Neural progenitor cell (in vitro differentiated cells): Measurements from ENCODE around the gene GLI1. TPM values are rescaled to one million over a fixed set of nuclear protein-coding genes. Genes with fewer than 3 reads are reported as not detected.
"Not testable (repeated sequence)": the region's sequence is repeated elsewhere in the genome, so short reads cannot be mapped to it uniquely, and the experiment has no call there.

Experiments
- DNase-seq: peaks from one replicate; pipeline ENCODE4 v3.0.0-alpha.2; 2016; ENCODE audit warnings: low spot score
- H2AFZ ChIP-seq: fragments of 200-600 bp; sonication (generic); replicated peaks from 2 replicates; pipeline ENCODE4 v1.6.1; 2016; ENCODE audit warnings: antibody characterized with exemption
- H3F3A ChIP-seq: fragments of 200-600 bp; sonication (generic); 2 replicates; pipeline ENCODE4 v1.6.1; 2016; ENCODE audit warnings: antibody characterized with exemption, low read depth
- H3K27ac ChIP-seq: fragments of 200-600 bp; sonication (generic); 2 replicates; pipeline ENCODE4 v1.5.1; 2016; ENCODE audit warnings: mild to moderate bottlenecking
- H3K27me3 ChIP-seq: fragments of 200-600 bp; sonication (generic); 2 replicates; pipeline ENCODE4 v1.6.1; 2016; ENCODE audit warnings: mild to moderate bottlenecking, moderate library complexity
- H3K36me3 ChIP-seq: fragments of 200-600 bp; sonication (generic); 2 replicates; pipeline ENCODE4 v1.5.1; 2016
- H3K4me1 ChIP-seq: fragments of 200-600 bp; sonication (generic); 2 replicates; pipeline ENCODE4 v1.6.1; 2016; ENCODE audit warnings: mixed run types
- H3K4me2 ChIP-seq: fragments of 200-600 bp; sonication (generic); 2 replicates; pipeline ENCODE4 v1.6.1; 2016
- H3K4me3 ChIP-seq: fragments of 200-600 bp; sonication (generic); 2 replicates; pipeline ENCODE4 v1.5.1; 2016
- H3K79me2 ChIP-seq: fragments of 200-600 bp; sonication (generic); 2 replicates; pipeline ENCODE4 v1.6.1; 2016; ENCODE audit warnings: low read depth
- H3K9ac ChIP-seq: fragments of 200-600 bp; sonication (generic); 2 replicates; pipeline ENCODE4 v1.6.1; 2016
- H3K9me3 ChIP-seq: fragments of 200-600 bp; sonication (generic); 2 replicates; pipeline ENCODE4 v1.5.1; 2016; ENCODE audit warnings: low read depth
- H4K20me1 ChIP-seq: fragments of 200-600 bp; sonication (generic); 2 replicates; pipeline ENCODE4 v1.6.1; 2016; ENCODE audit warnings: low read depth
- H3K27ac Mint-ChIP-seq: 3 replicates; pipeline ENCODE4 v1.8.0; 2021; ENCODE audit warnings: mixed read lengths
- H3K27me3 Mint-ChIP-seq: 2 replicates; pipeline ENCODE4 v1.8.0; 2022; ENCODE audit warnings: low read depth, mild to moderate bottlenecking, inconsistent platforms, moderate library complexity, mixed read lengths; ENCODE audit not compliant: insufficient read depth
- H3K36me3 Mint-ChIP-seq: 3 replicates; pipeline ENCODE4 v1.8.0; 2021; ENCODE audit warnings: mixed read lengths
- H3K4me1 Mint-ChIP-seq: 3 replicates; pipeline ENCODE4 v1.8.0; 2021; ENCODE audit warnings: mixed read lengths
- H3K4me3 Mint-ChIP-seq: 3 replicates; pipeline ENCODE4 v1.8.0; 2021; ENCODE audit warnings: mild to moderate bottlenecking, moderate library complexity, mixed read lengths
- H3K9me3 Mint-ChIP-seq: 3 replicates; pipeline ENCODE4 v1.8.0; 2020; ENCODE audit warnings: mixed read lengths
- EZH2 ChIP-seq: fragments of 200-600 bp; sonication (generic); IDR thresholded peaks from 2 replicates; pipeline ENCODE4 v1.6.1; 2017; ENCODE audit warnings: antibody characterized with exemption, mild to moderate bottlenecking, moderate library complexity
- EZH2phosphoT487 ChIP-seq: fragments of 200-600 bp; sonication (generic); IDR thresholded peaks from 2 replicates; pipeline ENCODE4 v1.6.1; 2017; ENCODE audit warnings: antibody characterized with exemption
- total RNA-seq: library from RNA; depleted of rRNA; stranded (reverse); fragments of >200 nt; gene quantifications from 2 replicates; pipeline ENCODE4 v1.2.3, GENCODE V29; 2015; ENCODE audit warnings: low replicate concordance
- TF ChIP-seq, protein P1 (sequence below): fragments of 200-600 bp; sonication (generic); IDR thresholded peaks from 2 replicates; pipeline ENCODE4 v1.5.1; 2017; ENCODE audit warnings: antibody characterized with exemption, mild to moderate bottlenecking

Gene GLI1
- total RNA-seq, 1 donor from 2014 or later: 0.71 TPM

- Mint-ChIP-seq H3K36me3 (no peaks in the 10 kb centered on the region), H3K27ac (no peak overlapping the region), H3K27me3 (peaks cover 4% of the 10 kb centered on the region), H3K4me1 (peaks cover 6% of the 10 kb centered on the region), H3K4me3 (no peak overlapping the region), H3K9me3 (peaks cover 7% of the 10 kb centered on the region)
- H3K9me3 ChIP-seq: no peaks in the 10 kb centered on the region
- H3K9ac ChIP-seq: no peak overlapping the region
- no peak for DNase-seq
- no peak overlapping the region for H2AFZ ChIP-seq
- H3K36me3 ChIP-seq: no peaks in the 10 kb centered on the region
- no peaks in the 10 kb centered on the region for H3K79me2 ChIP-seq
- H4K20me1 ChIP-seq: no peaks in the 10 kb centered on the region
- no peaks in the 10 kb centered on the region for H3K27me3 ChIP-seq
- no peaks in the 10 kb centered on the region for H3F3A ChIP-seq
- H3K4me1 ChIP-seq: no peaks in the 10 kb centered on the region
- no peak for TF ChIP-seq EZH2
- TF ChIP-seq EZH2phosphoT487: no peak
- TF ChIP-seq, protein P1, sequence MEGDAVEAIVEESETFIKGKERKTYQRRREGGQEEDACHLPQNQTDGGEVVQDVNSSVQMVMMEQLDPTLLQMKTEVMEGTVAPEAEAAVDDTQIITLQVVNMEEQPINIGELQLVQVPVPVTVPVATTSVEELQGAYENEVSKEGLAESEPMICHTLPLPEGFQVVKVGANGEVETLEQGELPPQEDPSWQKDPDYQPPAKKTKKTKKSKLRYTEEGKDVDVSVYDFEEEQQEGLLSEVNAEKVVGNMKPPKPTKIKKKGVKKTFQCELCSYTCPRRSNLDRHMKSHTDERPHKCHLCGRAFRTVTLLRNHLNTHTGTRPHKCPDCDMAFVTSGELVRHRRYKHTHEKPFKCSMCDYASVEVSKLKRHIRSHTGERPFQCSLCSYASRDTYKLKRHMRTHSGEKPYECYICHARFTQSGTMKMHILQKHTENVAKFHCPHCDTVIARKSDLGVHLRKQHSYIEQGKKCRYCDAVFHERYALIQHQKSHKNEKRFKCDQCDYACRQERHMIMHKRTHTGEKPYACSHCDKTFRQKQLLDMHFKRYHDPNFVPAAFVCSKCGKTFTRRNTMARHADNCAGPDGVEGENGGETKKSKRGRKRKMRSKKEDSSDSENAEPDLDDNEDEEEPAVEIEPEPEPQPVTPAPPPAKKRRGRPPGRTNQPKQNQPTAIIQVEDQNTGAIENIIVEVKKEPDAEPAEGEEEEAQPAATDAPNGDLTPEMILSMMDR: no peak
- H3K4me2 ChIP-seq: no peak overlapping the region
- no peak overlapping the region for H3K4me3 ChIP-seq
- no peak overlapping the region for H3K27ac ChIP-seq
These were observed 21.2 kb upstream of the GLI1 start for GRCh38 chr12:57438400-57438799.

GRCh38 chr12:57439762-57440266 lies 19.8 kb upstream of the GLI1 start:
- H3K4me1 Mint-ChIP-seq: no peaks in the 10 kb centered on the region
- no peak overlapping the region for H3K27ac Mint-ChIP-seq
- TF ChIP-seq EZH2phosphoT487: no peak
- TF ChIP-seq EZH2: no peak
- TF ChIP-seq, protein P1: no peak
- no peak overlapping the region for H3K27ac ChIP-seq
- H3K9me3 Mint-ChIP-seq: peaks cover 7% of the 10 kb centered on the region
- no peak overlapping the region for H3K4me3 Mint-ChIP-seq
- no peaks in the 10 kb centered on the region for H3K36me3 ChIP-seq
- no peaks in the 10 kb centered on the region for H3K36me3 Mint-ChIP-seq
- no peak overlapping the region for H3K4me2 ChIP-seq
- no peak overlapping the region for H3K4me3 ChIP-seq
- H4K20me1 ChIP-seq: no peaks in the 10 kb centered on the region
- H3K27me3 Mint-ChIP-seq: peaks cover 8% of the 10 kb centered on the region
- no peak for DNase-seq
- H3F3A ChIP-seq: no peaks in the 10 kb centered on the region
- no peaks in the 10 kb centered on the region for H3K9me3 ChIP-seq
- H3K27me3 ChIP-seq: no peaks in the 10 kb centered on the region
- no peaks in the 10 kb centered on the region for H3K4me1 ChIP-seq
- no peak overlapping the region for H2AFZ ChIP-seq
- H3K79me2 ChIP-seq: no peaks in the 10 kb centered on the region
- H3K9ac ChIP-seq: no peak overlapping the region

DNA sequence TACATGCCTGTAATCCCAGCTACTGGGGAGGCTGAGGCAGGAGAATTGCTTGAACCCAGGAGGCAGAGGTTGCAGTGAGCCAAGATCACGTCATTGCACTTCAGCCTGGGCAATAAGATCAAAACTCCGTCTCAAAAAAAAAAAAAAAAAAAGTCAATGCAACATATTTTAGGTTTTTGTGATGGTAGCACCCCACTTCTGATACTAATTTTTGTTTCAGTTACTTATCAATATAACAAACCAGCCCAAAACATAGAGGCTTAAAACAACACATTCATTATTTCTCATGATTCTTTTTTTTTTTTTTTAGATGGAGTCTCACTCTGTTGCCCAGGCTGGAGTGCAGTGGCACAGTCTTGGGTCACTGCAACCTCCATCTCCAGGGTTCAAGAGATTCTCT lies 18.2 kb upstream of the GLI1 start:
- H2AFZ ChIP-seq, H3K27me3 ChIP-seq, H3F3A ChIP-seq, H3K27ac Mint-ChIP-seq, H3K9me3 ChIP-seq, H3K9me3 Mint-ChIP-seq, H3K36me3 ChIP-seq, H3K9ac ChIP-seq, H3K36me3 Mint-ChIP-seq, H3K4me2 ChIP-seq, H3K4me1 Mint-ChIP-seq, H3K27me3 Mint-ChIP-seq, H3K4me1 ChIP-seq, DNase-seq, H4K20me1 ChIP-seq, H3K4me3 Mint-ChIP-seq, H3K79me2 ChIP-seq, H3K4me3 ChIP-seq, H3K27ac ChIP-seq: not testable (repeated sequence)

DNA sequence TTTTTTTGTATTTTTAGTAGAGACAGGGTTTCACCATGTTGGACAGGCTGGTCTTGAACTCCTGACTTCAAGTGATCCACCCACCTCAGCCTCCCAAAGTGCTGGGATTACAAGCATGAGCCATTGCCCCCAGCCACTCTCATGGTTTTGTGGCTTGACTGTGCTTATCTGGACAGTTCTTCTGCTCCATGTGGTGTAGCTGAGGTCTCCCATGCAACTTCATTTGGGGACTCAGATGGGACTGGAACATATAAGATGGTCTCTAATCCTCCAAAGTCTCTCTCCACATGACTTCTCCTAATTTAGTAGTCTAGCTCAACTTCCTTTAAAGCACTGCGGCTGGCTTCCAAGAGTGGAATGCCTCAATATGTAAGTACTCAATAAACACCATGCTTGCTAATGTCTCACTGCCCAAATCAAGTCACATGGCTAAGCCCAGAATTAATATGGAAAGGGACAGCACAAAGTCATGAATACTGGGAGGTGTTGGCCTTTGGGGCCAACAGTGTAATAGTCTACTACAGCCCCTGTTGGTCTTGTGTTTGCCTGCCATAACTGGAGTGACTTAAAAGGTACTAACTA lies 17.6 kb upstream of the GLI1 start:
- H3K36me3 ChIP-seq: no peaks in the 10 kb centered on the region
- TF ChIP-seq EZH2 (no peak), EZH2phosphoT487 (no peak)
- TF ChIP-seq, protein P1: no peak
- H3K4me2 ChIP-seq: no peak overlapping the region
- no peak overlapping the region for H3K27ac Mint-ChIP-seq
- H3K27me3 ChIP-seq: no peaks in the 10 kb centered on the region
- H3K79me2 ChIP-seq: no peaks in the 10 kb centered on the region
- no peak overlapping the region for H3K27ac ChIP-seq
- DNase-seq: no peak
- no peak overlapping the region for H3K4me3 ChIP-seq
- no peaks in the 10 kb centered on the region for H3K9me3 ChIP-seq
- no peaks in the 10 kb centered on the region for H3K36me3 Mint-ChIP-seq
- peaks cover 7% of the 10 kb centered on the region for H3K9me3 Mint-ChIP-seq
- no peaks in the 10 kb centered on the region for H3K4me1 Mint-ChIP-seq
- H3K9ac ChIP-seq: no peak overlapping the region
- peaks cover 6% of the 10 kb centered on the region for H3K27me3 Mint-ChIP-seq
- H3K4me1 ChIP-seq: no peaks in the 10 kb centered on the region
- H3F3A ChIP-seq: no peaks in the 10 kb centered on the region
- no peak overlapping the region for H2AFZ ChIP-seq
- no peak overlapping the region for H3K4me3 Mint-ChIP-seq
- no peaks in the 10 kb centered on the region for H4K20me1 ChIP-seq

GRCh38 chr12:57444337-57444736 lies 15.2 kb upstream of the GLI1 start:
- H3K9me3 Mint-ChIP-seq, H3K4me1 Mint-ChIP-seq, H3K4me1 ChIP-seq, H3K36me3 ChIP-seq, H3K4me3 ChIP-seq, H3F3A ChIP-seq, H4K20me1 ChIP-seq, H3K27ac Mint-ChIP-seq, H3K79me2 ChIP-seq, H3K27ac ChIP-seq, H2AFZ ChIP-seq, H3K27me3 Mint-ChIP-seq, H3K4me2 ChIP-seq, H3K4me3 Mint-ChIP-seq, H3K27me3 ChIP-seq, H3K9me3 ChIP-seq, DNase-seq, H3K9ac ChIP-seq, H3K36me3 Mint-ChIP-seq: not testable (repeated sequence)
